Endothelial cell of umbilical vein (primary cell): ENCODE measurements around the gene MPPE1.

Source experiments
- EZH2 ChIP-seq: IDR thresholded peaks from 2 replicates; pipeline ENCODE4 v1.6.1; 2012; ENCODE audit warnings: borderline replicate concordance, low read depth, mild to moderate bottlenecking, moderate library complexity, low read length, inconsistent platforms; ENCODE audit not compliant: severe bottlenecking
- FOS ChIP-seq: IDR thresholded peaks from 2 replicates; pipeline ENCODE4 v1.6.1; 2011; ENCODE audit warnings: mild to moderate bottlenecking, low read length, moderate library complexity, borderline replicate concordance; ENCODE audit not compliant: insufficient read depth
- GATA2 ChIP-seq: IDR thresholded peaks from 2 replicates; pipeline ENCODE4 v1.7.0; 2011; ENCODE audit warnings: low read depth, mild to moderate bottlenecking, moderate library complexity, mixed read lengths, low read length; ENCODE audit not compliant: insufficient read length, insufficient read depth
- JUN ChIP-seq: IDR thresholded peaks from 2 replicates; pipeline ENCODE4 v1.6.1; 2011; ENCODE audit warnings: borderline replicate concordance, low read depth; ENCODE audit not compliant: insufficient read length, insufficient read depth
- MYC ChIP-seq: IDR thresholded peaks from one replicate; pipeline ENCODE4 v1.6.1; 2011; ENCODE audit warnings: mild to moderate bottlenecking, low read depth, low read length
- POLR2A ChIP-seq: IDR thresholded peaks from 2 replicates; pipeline ENCODE4 v1.6.1; 2012; ENCODE audit warnings: low read depth, mild to moderate bottlenecking, control low read depth, low read length
- POLR2AphosphoS5 ChIP-seq: IDR thresholded peaks from 2 replicates; pipeline ENCODE4 v1.6.1; 2012; ENCODE audit warnings: low read depth, mild to moderate bottlenecking, control low read depth, low read length, moderate library complexity; ENCODE audit not compliant: insufficient read depth
- TF ChIP-seq, protein P1 (sequence below), 2 donors: IDR thresholded peaks; 1 replicate in 1 of 2; 2 replicates in 1 of 2; pipeline ENCODE4 v1.5.1; 2011; ENCODE audit warnings: low read length in 2 of 2, mild to moderate bottlenecking in 2 of 2, moderate library complexity in 2 of 2, control low read depth in 1 of 2, inconsistent platforms in 1 of 2, low read depth in 1 of 2; ENCODE audit not compliant: insufficient read depth in 1 of 2; ENCODE audit errors: extremely low read depth in 1 of 2
- TF ChIP-seq, protein P2 (sequence below): IDR thresholded peaks from 2 replicates; pipeline ENCODE4 v1.6.1; 2011; ENCODE audit not compliant: insufficient read depth, insufficient read length

DNA sequence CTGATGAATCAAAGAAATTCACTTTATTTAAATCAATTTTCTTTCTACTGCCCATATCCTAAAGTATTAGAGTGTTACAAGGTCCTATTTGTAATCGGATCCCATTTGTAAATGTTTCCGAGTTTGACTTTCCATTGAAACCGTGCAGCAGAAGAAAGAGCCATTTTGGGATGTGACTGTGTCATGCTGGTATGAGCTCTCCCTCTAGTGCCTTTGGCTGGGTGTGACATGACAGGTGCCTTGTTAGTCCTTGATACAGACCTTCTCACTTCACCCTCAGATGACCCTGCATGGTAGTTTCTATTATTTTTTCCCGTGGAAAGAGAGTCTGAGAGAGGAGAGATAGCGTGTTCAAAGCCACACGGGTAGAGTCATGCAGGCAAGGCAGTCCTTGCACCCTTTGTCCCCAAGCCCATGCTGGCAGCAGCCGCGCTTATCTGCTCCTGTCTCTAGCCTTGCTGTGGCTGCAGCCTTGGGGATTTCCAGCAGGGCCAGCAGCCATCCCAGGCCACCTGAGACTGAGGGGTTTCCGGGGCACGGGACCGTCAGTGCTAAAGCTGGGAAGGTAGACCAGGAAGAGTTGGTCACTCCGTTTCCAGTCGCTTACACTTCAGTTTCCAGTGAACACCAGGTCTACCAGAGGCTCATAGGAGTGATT lies 35.5 kb downstream of the MPPE1 start:
- no peak for TF ChIP-seq POLR2A
- TF ChIP-seq POLR2AphosphoS5 = no peak
- no peak for TF ChIP-seq EZH2
- TF ChIP-seq, protein P1, sequence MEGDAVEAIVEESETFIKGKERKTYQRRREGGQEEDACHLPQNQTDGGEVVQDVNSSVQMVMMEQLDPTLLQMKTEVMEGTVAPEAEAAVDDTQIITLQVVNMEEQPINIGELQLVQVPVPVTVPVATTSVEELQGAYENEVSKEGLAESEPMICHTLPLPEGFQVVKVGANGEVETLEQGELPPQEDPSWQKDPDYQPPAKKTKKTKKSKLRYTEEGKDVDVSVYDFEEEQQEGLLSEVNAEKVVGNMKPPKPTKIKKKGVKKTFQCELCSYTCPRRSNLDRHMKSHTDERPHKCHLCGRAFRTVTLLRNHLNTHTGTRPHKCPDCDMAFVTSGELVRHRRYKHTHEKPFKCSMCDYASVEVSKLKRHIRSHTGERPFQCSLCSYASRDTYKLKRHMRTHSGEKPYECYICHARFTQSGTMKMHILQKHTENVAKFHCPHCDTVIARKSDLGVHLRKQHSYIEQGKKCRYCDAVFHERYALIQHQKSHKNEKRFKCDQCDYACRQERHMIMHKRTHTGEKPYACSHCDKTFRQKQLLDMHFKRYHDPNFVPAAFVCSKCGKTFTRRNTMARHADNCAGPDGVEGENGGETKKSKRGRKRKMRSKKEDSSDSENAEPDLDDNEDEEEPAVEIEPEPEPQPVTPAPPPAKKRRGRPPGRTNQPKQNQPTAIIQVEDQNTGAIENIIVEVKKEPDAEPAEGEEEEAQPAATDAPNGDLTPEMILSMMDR (IDR thresholded peaks at IDR 0.05; ENCODE audit: extremely low read depth in 1 of 2, insufficient read depth in 1 of 2, low read depth in 1 of 2, low read length in 2 of 2) = peak; percentile 6 to 9
- TF ChIP-seq GATA2 = no peak
- TF ChIP-seq, protein P2, sequence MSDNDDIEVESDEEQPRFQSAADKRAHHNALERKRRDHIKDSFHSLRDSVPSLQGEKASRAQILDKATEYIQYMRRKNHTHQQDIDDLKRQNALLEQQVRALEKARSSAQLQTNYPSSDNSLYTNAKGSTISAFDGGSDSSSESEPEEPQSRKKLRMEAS = no peak
- no peak for TF ChIP-seq MYC
- TF ChIP-seq JUN = no peak
- no peak for TF ChIP-seq FOS
